SK-N-SH (cell line): ENCODE data around the gene EEF2K. TPM values are rescaled to one million over a fixed set of nuclear protein-coding genes. Genes with fewer than 3 reads are reported as not detected.

Experiments
- CTCF ChIA-PET: fragments of 300-600, 350-600 bp; formaldehyde crosslinking; extraction: SDS; loops from one replicate; lab custom pipeline; 2021; lab: Yijun Ruan, JAX
- POLR2A ChIA-PET: fragments of 350-600 bp; sonication (Branson Sonifier 250); formaldehyde crosslinking; extraction: SDS; loops from one replicate; lab custom pipeline; 2020; ENCODE audit warnings: antibody characterized with exemption, inconsistent platforms; lab: Yijun Ruan, JAX
- DNase-seq: peaks from one replicate; pipeline ENCODE4 v3.0.0; 2012
- H2AFZ ChIP-seq: fragments of 200-600 bp; sonication (generic); 2 replicates; pipeline ENCODE4 v1.8.1; 2016; ENCODE audit warnings: antibody characterized with exemption, mild to moderate bottlenecking, low read depth
- H3F3A ChIP-seq: fragments of 200-600 bp; sonication (generic); replicated peaks from 2 replicates; pipeline ENCODE3; 2016; ENCODE audit warnings: antibody characterized with exemption, mild to moderate bottlenecking; ENCODE audit not compliant: insufficient read depth
- H3K27ac ChIP-seq, 2 experiments: fragments of 200-500 bp in 1 of 2; fragments of 200-600 bp in 1 of 2; sonication (Bioruptor generic) in 1 of 2; sonication (generic), shearing (Covaris generic) in 1 of 2; 2 replicates each; pipeline versions ENCODE4 v1.5.1 to v1.6.1; 2014 to 2016; ENCODE audit warnings: low read depth in 2 of 2, inconsistent platforms in 1 of 2, low read length in 1 of 2, mild to moderate bottlenecking in 1 of 2, mixed read lengths in 1 of 2
- H3K27me3 ChIP-seq: fragments of 200-600 bp; sonication (generic), shearing (Covaris generic); 2 replicates; pipeline ENCODE4 v1.6.1; 2016; ENCODE audit warnings: mixed run types; ENCODE audit not compliant: insufficient read depth
- H3K36me3 ChIP-seq, 2 experiments: fragments of 200-500 bp in 1 of 2; fragments of 200-600 bp in 1 of 2; sonication (Bioruptor generic) in 1 of 2; sonication (generic) in 1 of 2; replicated peaks in 1 of 2; 2 replicates each; pipeline versions ENCODE3 to v1.5.1; 2014 to 2016; ENCODE audit warnings: low read length in 1 of 2, mild to moderate bottlenecking in 1 of 2; ENCODE audit not compliant: insufficient read depth in 2 of 2, control insufficient read depth in 1 of 2
- H3K4me1 ChIP-seq, 2 experiments: fragments of 200-500 bp in 1 of 2; fragments of 200-600 bp in 1 of 2; sonication (Bioruptor generic) in 1 of 2; sonication (generic), shearing (Covaris generic) in 1 of 2; 2 replicates each; pipeline versions ENCODE4 v1.5.1 to v1.6.1; 2014 to 2016; ENCODE audit warnings: low read depth in 1 of 2, low read length in 1 of 2, mixed run types in 1 of 2; ENCODE audit not compliant: insufficient read depth in 2 of 2, control insufficient read depth in 1 of 2
- H3K4me2 ChIP-seq: fragments of 200-600 bp; sonication (generic), shearing (Covaris generic); 2 replicates; pipeline ENCODE4 v1.6.1; 2017; ENCODE audit warnings: mixed run types
- H3K4me3 ChIP-seq, 2 experiments: fragments of 200-500 bp in 1 of 2; fragments of 200-600 bp in 1 of 2; sonication (Bioruptor generic) in 1 of 2; sonication (generic), shearing (Covaris generic) in 1 of 2; 2 replicates each; pipeline versions ENCODE4 v1.5.1 to v1.8.1; 2014 to 2016; ENCODE audit warnings: low read depth in 2 of 2, inconsistent platforms in 1 of 2, low read length in 1 of 2, mild to moderate bottlenecking in 1 of 2, mixed read lengths in 1 of 2, moderate library complexity in 1 of 2
- H3K79me2 ChIP-seq: fragments of 200-600 bp; sonication (generic); 2 replicates; pipeline ENCODE4 v1.8.1; 2017; ENCODE audit warnings: mild to moderate bottlenecking; ENCODE audit not compliant: insufficient read depth
- H3K9ac ChIP-seq: fragments of 200-600 bp; sonication (generic); 2 replicates; pipeline ENCODE4 v1.6.1; 2017; ENCODE audit warnings: mixed run types
- H3K9me2 ChIP-seq: fragments of 200-600 bp; sonication (generic); 2 replicates; pipeline ENCODE4 v1.6.1; 2017; ENCODE audit warnings: mixed run types
- H3K9me3 ChIP-seq: fragments of 200-600 bp; sonication (generic); 2 replicates; pipeline ENCODE4 v1.6.1; 2017; ENCODE audit warnings: mixed run types, mild to moderate bottlenecking, moderate library complexity
- H4K20me1 ChIP-seq: fragments of 200-600 bp; sonication (generic); 2 replicates; pipeline ENCODE4 v1.6.1; 2017; ENCODE audit warnings: mild to moderate bottlenecking, mixed run types; ENCODE audit not compliant: insufficient read depth
- ELF1 ChIP-seq: IDR thresholded peaks from 2 replicates; pipeline ENCODE4 v1.4.0; 2012
- EZH2phosphoT487 ChIP-seq: fragments of 200-600 bp; sonication (generic); IDR thresholded peaks from 2 replicates; pipeline ENCODE4 v1.6.1; 2017; ENCODE audit warnings: low read depth, mixed run types, mild to moderate bottlenecking, antibody characterized with exemption, moderate library complexity, borderline replicate concordance
- FOSL2 ChIP-seq: IDR thresholded peaks from 2 replicates; pipeline ENCODE4 v1.4.0; 2012; ENCODE audit warnings: low read depth, mild to moderate bottlenecking, moderate library complexity, borderline replicate concordance
- FOXJ3 ChIP-seq: sonication (generic); formaldehyde crosslinking; IDR thresholded peaks from 2 replicates; pipeline ENCODE4 v1.5.1; 2020; ENCODE audit warnings: mild to moderate bottlenecking, missing genetic modification reagents
- IRF3 ChIP-seq: fragments of 150-350 bp; IDR thresholded peaks from 2 replicates; pipeline ENCODE4 v1.6.1; 2016; ENCODE audit warnings: mild to moderate bottlenecking, low read depth, low read length
- JUND ChIP-seq: IDR thresholded peaks from 2 replicates; pipeline ENCODE4 v1.4.0; 2012
- NRF1 ChIP-seq: IDR thresholded peaks from 2 replicates; pipeline ENCODE4 v1.6.1; 2012; ENCODE audit warnings: low read depth, mild to moderate bottlenecking, low read length
- RAD21 ChIP-seq: IDR thresholded peaks from 2 replicates; pipeline ENCODE4 v1.6.1; 2012; ENCODE audit warnings: mild to moderate bottlenecking, low read length
- RCOR1 ChIP-seq: fragments of 150-350 bp; IDR thresholded peaks from 2 replicates; pipeline ENCODE4 v1.6.1; 2017; ENCODE audit warnings: antibody characterized with exemption, low read length
- RFX5 ChIP-seq: IDR thresholded peaks from 2 replicates; pipeline ENCODE4 v1.6.1; 2012; ENCODE audit warnings: mild to moderate bottlenecking, improper control_type of control experiment, low read length
- YY1 ChIP-seq: IDR thresholded peaks from 2 replicates; pipeline ENCODE4 v1.4.0; 2012; ENCODE audit warnings: low read depth, mild to moderate bottlenecking
- WGBS: methylation state at CpG from one replicate; pipeline ENCODE4 v1.1.6; 2017; ENCODE audit warnings: low lambda C conversion rate; 5-methylcytosine and 5-hydroxymethylcytosine counted together
- polyA plus RNA-seq, 3 experiments: library from polyadenylated mRNA; depleted of rRNA; stranded (reverse); fragments of >200 nt; gene quantifications; 2 replicates each; pipeline ENCODE4 v1.2.3, GENCODE V29; 2012
- TF ChIP-seq, protein P1 (sequence below): fragments of 150-350 bp; IDR thresholded peaks from 2 replicates; pipeline ENCODE4 v1.6.1; 2017; ENCODE audit warnings: antibody characterized with exemption, low read length, low read depth, borderline replicate concordance
- TF ChIP-seq, protein P2 (sequence below): fragments of 200-600 bp; sonication (generic); IDR thresholded peaks from 2 replicates; pipeline ENCODE4 v1.6.1; 2017; ENCODE audit warnings: antibody characterized with exemption, mild to moderate bottlenecking, moderate library complexity
- TF ChIP-seq, protein P3 (sequence below): IDR thresholded peaks from 2 replicates; pipeline ENCODE4; 2012
- TF ChIP-seq, protein P4 (sequence below): IDR thresholded peaks from 2 replicates; pipeline ENCODE4 v1.6.1; 2012; ENCODE audit warnings: mild to moderate bottlenecking, low read depth, low read length, moderate library complexity

The EEF2K gene
- polyA plus RNA-seq, 1 of the 3 experiments (the other 2 are of a cell fraction): 8.0 TPM

- H3K9ac ChIP-seq: no peak overlapping the region
- H2AFZ ChIP-seq: no peak overlapping the region
- TF ChIP-seq, protein P1, sequence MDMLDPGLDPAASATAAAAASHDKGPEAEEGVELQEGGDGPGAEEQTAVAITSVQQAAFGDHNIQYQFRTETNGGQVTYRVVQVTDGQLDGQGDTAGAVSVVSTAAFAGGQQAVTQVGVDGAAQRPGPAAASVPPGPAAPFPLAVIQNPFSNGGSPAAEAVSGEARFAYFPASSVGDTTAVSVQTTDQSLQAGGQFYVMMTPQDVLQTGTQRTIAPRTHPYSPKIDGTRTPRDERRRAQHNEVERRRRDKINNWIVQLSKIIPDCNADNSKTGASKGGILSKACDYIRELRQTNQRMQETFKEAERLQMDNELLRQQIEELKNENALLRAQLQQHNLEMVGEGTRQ: no peak
- TF ChIP-seq FOSL2 (no peak), YY1 (no peak), ELF1 (no peak), EZH2phosphoT487 (no peak), RFX5 (no peak), NRF1 (no peak), FOXJ3 (CRISPR knock-in tag) (no peak), RAD21 (no peak), IRF3 (no peak), JUND (no peak), RCOR1 (no peak)
- TF ChIP-seq, protein P2, sequence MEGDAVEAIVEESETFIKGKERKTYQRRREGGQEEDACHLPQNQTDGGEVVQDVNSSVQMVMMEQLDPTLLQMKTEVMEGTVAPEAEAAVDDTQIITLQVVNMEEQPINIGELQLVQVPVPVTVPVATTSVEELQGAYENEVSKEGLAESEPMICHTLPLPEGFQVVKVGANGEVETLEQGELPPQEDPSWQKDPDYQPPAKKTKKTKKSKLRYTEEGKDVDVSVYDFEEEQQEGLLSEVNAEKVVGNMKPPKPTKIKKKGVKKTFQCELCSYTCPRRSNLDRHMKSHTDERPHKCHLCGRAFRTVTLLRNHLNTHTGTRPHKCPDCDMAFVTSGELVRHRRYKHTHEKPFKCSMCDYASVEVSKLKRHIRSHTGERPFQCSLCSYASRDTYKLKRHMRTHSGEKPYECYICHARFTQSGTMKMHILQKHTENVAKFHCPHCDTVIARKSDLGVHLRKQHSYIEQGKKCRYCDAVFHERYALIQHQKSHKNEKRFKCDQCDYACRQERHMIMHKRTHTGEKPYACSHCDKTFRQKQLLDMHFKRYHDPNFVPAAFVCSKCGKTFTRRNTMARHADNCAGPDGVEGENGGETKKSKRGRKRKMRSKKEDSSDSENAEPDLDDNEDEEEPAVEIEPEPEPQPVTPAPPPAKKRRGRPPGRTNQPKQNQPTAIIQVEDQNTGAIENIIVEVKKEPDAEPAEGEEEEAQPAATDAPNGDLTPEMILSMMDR: no peak
- TF ChIP-seq, protein P3, sequence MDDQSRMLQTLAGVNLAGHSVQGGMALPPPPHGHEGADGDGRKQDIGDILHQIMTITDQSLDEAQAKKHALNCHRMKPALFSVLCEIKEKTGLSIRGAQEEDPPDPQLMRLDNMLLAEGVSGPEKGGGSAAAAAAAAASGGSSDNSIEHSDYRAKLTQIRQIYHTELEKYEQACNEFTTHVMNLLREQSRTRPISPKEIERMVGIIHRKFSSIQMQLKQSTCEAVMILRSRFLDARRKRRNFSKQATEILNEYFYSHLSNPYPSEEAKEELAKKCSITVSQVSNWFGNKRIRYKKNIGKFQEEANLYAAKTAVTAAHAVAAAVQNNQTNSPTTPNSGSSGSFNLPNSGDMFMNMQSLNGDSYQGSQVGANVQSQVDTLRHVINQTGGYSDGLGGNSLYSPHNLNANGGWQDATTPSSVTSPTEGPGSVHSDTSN: no peak
- TF ChIP-seq, protein P4, sequence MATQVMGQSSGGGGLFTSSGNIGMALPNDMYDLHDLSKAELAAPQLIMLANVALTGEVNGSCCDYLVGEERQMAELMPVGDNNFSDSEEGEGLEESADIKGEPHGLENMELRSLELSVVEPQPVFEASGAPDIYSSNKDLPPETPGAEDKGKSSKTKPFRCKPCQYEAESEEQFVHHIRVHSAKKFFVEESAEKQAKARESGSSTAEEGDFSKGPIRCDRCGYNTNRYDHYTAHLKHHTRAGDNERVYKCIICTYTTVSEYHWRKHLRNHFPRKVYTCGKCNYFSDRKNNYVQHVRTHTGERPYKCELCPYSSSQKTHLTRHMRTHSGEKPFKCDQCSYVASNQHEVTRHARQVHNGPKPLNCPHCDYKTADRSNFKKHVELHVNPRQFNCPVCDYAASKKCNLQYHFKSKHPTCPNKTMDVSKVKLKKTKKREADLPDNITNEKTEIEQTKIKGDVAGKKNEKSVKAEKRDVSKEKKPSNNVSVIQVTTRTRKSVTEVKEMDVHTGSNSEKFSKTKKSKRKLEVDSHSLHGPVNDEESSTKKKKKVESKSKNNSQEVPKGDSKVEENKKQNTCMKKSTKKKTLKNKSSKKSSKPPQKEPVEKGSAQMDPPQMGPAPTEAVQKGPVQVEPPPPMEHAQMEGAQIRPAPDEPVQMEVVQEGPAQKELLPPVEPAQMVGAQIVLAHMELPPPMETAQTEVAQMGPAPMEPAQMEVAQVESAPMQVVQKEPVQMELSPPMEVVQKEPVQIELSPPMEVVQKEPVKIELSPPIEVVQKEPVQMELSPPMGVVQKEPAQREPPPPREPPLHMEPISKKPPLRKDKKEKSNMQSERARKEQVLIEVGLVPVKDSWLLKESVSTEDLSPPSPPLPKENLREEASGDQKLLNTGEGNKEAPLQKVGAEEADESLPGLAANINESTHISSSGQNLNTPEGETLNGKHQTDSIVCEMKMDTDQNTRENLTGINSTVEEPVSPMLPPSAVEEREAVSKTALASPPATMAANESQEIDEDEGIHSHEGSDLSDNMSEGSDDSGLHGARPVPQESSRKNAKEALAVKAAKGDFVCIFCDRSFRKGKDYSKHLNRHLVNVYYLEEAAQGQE: no peak
- TF ChIP-seq, all 33 proteins: peak for 0
- Histone ChIP-seq H3K27ac (no peak overlapping the region), H3K4me3 (no peak overlapping the region), H3K9me3 (no peaks in the 10 kb centered on the region), H3K4me2 (no peak overlapping the region), H3K36me3 (peaks cover 13 to 19% of the 10 kb centered on the region in 2 experiments), H4K20me1 (no peaks in the 10 kb centered on the region), H3K9me2 (no peaks in the 10 kb centered on the region), H3K79me2 (no peaks in the 10 kb centered on the region), H3F3A (no peaks in the 10 kb centered on the region), H3K4me1 (no peaks in the 10 kb centered on the region), H3K27me3 (no peaks in the 10 kb centered on the region)
- CTCF ChIA-PET: interaction anchor here (1.1 to 1.2 kb wide), 2 partner anchors 8 to 16 kb away, joined by 3 to 4 read pairs; no protein-coding TSS in a partner anchor
- WGBS: 84% methylated on average over 5 of the region's 5 CpGs
- no peak for DNase-seq
- POLR2A ChIA-PET: no interaction called here
These were observed 46.2 kb downstream of the EEF2K start for GRCh38 chr16:22252317-22252716.
